ENCODE data around the gene HEBP2. TPM values are rescaled to one million over a fixed set of nuclear protein-coding genes. Genes with fewer than 3 reads are reported as not detected.

The HEBP2 gene
- total RNA-seq, 4 donors from 2014 or later, result 141 to 195 (median 162) TPM

DNA sequence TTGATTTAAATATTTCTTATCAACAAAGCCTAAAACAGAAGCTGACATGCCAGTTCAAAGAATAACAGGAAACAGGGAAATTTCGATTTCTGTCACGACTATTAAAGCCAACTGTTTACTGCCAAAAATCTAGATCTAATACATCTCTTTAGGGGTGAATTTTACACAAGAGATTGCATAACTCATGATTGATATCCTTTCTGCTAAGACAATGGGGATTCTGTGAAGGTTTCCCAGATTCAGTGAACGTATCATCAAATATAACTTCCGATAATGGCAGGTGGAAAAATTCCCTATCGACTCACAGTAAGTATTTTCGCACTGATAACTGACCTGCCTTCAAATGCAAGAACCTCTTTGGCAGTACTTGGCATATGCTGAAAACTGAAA lies 52.4 kb downstream of the HEBP2 start:
- WGBS, 2 donors, result 46 to 52% methylated on average over 6 of the region's 6 CpGs
- H3K4me3 ChIP-seq (ENCODE audit: low read depth, poor library complexity, severe bottlenecking), result no peak overlapping the region
- TF ChIP-seq CTCF (IDR thresholded peaks at IDR 0.05) (no peak), POLR2A (IDR thresholded peaks at IDR 0.05) (no peak)
- DNase-seq (ENCODE audit: low spot score in 2 of 2), result no peak
- intact Hi-C loops (cut with DNase I; ENCODE audit: low total_unique reads), result no loop called here

DNA sequence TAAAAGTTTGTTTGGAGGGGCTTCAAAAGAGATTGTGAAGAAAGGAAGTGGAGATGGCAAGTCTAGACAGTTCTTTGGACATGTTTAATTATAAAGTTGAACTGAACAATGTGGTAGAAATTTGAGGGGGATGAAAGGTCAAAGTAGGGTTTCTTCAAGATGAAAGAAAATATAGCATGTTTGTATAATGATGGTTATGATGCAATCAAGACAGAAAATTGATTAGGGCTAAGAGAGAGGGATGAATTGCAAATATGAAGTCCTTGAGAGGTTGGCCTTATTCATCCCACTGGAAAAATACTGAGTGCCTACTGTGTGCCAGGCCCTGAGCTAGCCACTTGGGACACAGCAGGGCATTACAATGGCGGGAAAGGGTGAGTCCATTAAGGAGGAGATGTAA lies 57.6 kb downstream of the HEBP2 start:
- TF ChIP-seq CTCF (IDR thresholded peaks at IDR 0.05), result no peak
- no peak for TF ChIP-seq POLR2A (IDR thresholded peaks at IDR 0.05)
- WGBS, 2 donors, result 89 to 96% methylated on average over 1 of the region's 1 CpG
- H3K4me3 ChIP-seq (ENCODE audit: low read depth, poor library complexity, severe bottlenecking), result no peak overlapping the region
- no peak for DNase-seq (ENCODE audit: low spot score in 2 of 2)
- intact Hi-C loops (cut with DNase I; ENCODE audit: low total_unique reads), result no loop called here

DNA sequence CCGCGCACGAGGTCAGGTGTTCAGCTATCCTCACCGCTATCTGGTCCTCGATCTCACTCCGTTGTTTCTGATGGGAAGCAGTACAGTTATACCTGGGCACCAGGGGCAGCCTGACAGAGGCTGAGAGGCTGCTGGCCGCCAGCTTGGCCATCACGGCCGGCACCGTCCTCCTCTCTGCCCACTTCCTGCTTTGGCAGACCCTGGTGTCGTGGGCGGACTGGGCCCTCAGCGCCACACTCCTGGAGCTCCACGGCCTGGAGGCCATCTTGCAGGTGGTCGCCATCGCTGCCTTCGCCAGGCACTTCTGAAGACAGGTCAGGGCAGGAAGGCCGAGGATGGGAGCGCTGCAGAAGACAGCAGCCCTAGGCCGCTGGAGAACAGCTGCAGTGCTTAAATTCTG lies 60.1 kb downstream of the HEBP2 start:
- TF ChIP-seq POLR2A (IDR thresholded peaks at IDR 0.05) (no peak), CTCF (IDR thresholded peaks at IDR 0.05) (no peak)
- intact Hi-C loops (cut with DNase I; ENCODE audit: low total_unique reads), result no loop called here
- WGBS, 2 donors, result 93 to 98% methylated on average over 20 of the region's 20 CpGs
- H3K4me3 ChIP-seq (ENCODE audit: low read depth, poor library complexity, severe bottlenecking), result no peak overlapping the region
- DNase-seq (ENCODE audit: low spot score in 2 of 2), result no peak

DNA sequence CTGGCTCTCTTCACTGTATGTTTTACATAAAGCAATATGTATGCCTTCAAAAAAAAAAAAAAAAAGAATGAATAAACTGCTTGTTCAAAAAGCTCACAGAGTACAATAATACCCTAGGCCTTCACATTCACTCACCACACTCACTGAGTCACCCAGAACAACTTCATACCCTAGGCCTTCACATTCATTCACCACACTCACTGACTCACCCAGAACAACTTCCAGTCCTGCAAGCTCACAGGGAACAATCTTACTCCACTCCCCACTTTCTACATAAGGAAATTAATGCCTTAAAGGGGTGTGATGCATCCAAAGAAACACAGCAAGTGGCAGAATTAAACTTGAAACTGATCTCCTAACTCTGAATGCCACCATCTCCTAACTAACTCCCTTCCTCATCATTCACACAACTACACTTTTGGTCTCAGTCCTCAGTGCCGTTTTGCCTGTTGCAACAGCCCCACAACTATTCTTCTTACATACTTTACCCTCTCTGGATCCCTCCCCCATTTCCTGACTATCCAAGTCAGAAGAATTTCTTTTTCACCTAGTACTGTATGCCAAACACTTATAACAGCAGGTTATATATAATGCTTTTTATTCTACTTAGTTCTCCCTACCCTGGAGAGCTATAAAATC lies 61.1 kb downstream of the HEBP2 start:
- no peak for TF ChIP-seq CTCF (IDR thresholded peaks at IDR 0.05)
- TF ChIP-seq POLR2A (IDR thresholded peaks at IDR 0.05), result no peak
- DNase-seq (ENCODE audit: low spot score in 2 of 2), result no peak
- intact Hi-C loops (cut with DNase I; ENCODE audit: low total_unique reads), result no loop called here

DNA sequence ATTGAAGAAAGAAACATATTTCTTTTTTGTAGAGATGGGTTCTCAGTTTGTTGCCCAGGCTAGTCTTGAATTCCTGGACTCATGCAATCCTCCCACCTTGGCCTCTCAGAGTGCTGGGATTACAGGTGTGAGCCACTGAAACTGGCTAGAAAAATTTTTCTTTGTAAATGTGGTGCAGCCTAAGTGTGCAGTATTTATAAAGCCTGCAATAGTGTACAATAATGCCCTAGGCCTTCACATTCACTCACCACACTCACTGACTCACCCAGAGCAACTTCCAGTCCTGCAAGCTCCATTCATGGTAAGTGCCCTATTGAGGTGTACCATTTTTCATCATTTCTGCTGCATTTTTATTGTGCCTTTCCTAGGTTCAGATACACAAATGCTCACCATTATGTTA lies 63.9 kb downstream of the HEBP2 start:
- no peak overlapping the region for H3K4me3 ChIP-seq (ENCODE audit: low read depth, poor library complexity, severe bottlenecking)
- TF ChIP-seq CTCF (IDR thresholded peaks at IDR 0.05) (no peak), POLR2A (IDR thresholded peaks at IDR 0.05) (no peak)
- DNase-seq (ENCODE audit: low spot score in 2 of 2), result no peak
- intact Hi-C loops (cut with DNase I; ENCODE audit: low total_unique reads), result no loop called here

More for the DNA sequence above, 61.1 kb downstream of the HEBP2 start:
- 37 to 40% methylated on average over 1 of the region's 1 CpG for WGBS, 2 donors
- no peak overlapping the region for H3K4me3 ChIP-seq (ENCODE audit: low read depth, poor library complexity, severe bottlenecking)

Data from lower leg skin (tissue), 4 donors.